B cell (primary cell): ENCODE measurements around the gene MAST2.

ENCODE experiments used
- EZH2 ChIP-seq: IDR thresholded peaks from 2 replicates; pipeline ENCODE4 v1.6.1; 2012; ENCODE audit warnings: borderline replicate concordance, low read depth, mild to moderate bottlenecking, moderate library complexity, low read length; ENCODE audit not compliant: insufficient read depth, poor library complexity, severe bottlenecking
- TF ChIP-seq, protein P1 (sequence below): fragments of 200-600 bp; IDR thresholded peaks from one replicate; pipeline ENCODE4 v1.8.0; 2022; ENCODE audit warnings: antibody characterized with exemption, mild to moderate bottlenecking

DNA sequence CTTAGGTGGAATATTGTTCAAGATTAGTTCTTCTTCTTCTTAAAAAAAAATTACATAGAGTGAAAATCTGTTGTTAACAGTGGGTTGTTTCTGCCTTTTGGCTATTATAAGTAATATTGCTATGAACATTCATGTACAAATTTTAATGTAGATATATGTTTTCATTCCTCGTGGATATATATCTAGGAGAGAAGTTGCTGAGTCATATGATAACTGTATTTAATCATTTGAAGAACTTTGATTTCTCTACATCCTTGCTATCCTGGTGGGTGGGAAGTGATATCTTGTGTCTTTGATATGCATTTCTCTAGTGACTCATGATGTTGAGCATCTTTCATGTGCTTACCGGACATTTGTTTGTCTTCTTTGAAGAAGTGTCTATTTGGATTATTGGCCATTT lies 29.9 kb downstream of the MAST2 start:
- TF ChIP-seq, protein P1, sequence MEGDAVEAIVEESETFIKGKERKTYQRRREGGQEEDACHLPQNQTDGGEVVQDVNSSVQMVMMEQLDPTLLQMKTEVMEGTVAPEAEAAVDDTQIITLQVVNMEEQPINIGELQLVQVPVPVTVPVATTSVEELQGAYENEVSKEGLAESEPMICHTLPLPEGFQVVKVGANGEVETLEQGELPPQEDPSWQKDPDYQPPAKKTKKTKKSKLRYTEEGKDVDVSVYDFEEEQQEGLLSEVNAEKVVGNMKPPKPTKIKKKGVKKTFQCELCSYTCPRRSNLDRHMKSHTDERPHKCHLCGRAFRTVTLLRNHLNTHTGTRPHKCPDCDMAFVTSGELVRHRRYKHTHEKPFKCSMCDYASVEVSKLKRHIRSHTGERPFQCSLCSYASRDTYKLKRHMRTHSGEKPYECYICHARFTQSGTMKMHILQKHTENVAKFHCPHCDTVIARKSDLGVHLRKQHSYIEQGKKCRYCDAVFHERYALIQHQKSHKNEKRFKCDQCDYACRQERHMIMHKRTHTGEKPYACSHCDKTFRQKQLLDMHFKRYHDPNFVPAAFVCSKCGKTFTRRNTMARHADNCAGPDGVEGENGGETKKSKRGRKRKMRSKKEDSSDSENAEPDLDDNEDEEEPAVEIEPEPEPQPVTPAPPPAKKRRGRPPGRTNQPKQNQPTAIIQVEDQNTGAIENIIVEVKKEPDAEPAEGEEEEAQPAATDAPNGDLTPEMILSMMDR: no peak
- TF ChIP-seq EZH2: no peak
